Loucy (cell line): Measurements from ENCODE around the gene CYP17A1.

Experiments
- H2AFZ ChIP-seq: fragments of 200-600 bp; sonication (generic); 2 replicates; pipeline ENCODE4 v1.6.0; 2016; ENCODE audit warnings: antibody characterized with exemption, mild to moderate bottlenecking, low read length, moderate library complexity
- H3F3A ChIP-seq: fragments of 200-600 bp; 2 replicates; pipeline ENCODE4 v1.6.0; 2016; ENCODE audit warnings: antibody characterized with exemption, low read depth, mild to moderate bottlenecking
- H3K27me3 ChIP-seq: fragments of 200-600 bp; sonication (generic); 2 replicates; pipeline ENCODE4 v1.6.1; 2014; ENCODE audit warnings: low read length, mild to moderate bottlenecking; ENCODE audit not compliant: insufficient read depth, poor library complexity, severe bottlenecking
- H3K36me3 ChIP-seq: fragments of 200-600 bp; sonication (generic); 2 replicates; pipeline ENCODE4 v1.6.1; 2016; ENCODE audit warnings: low read length; ENCODE audit not compliant: insufficient read depth
- H3K4me1 ChIP-seq: fragments of 200-600 bp; sonication (generic); 2 replicates; pipeline ENCODE4 v1.5.1; 2014; ENCODE audit warnings: low read length, mild to moderate bottlenecking; ENCODE audit not compliant: insufficient read depth, poor library complexity, severe bottlenecking
- H3K4me2 ChIP-seq: fragments of 200-600 bp; sonication (generic); 2 replicates; pipeline ENCODE4 v1.6.0; 2014; ENCODE audit warnings: antibody characterized with exemption, low read length, low read depth, mild to moderate bottlenecking; ENCODE audit not compliant: poor library complexity, severe bottlenecking
- H3K4me3 ChIP-seq: fragments of 200-600 bp; sonication (generic); 2 replicates; pipeline ENCODE4 v1.5.1; 2014; ENCODE audit warnings: low read length, mild to moderate bottlenecking, mixed read lengths; ENCODE audit not compliant: poor library complexity, severe bottlenecking
- H3K79me2 ChIP-seq: fragments of 200-600 bp; sonication (generic); 2 replicates; pipeline ENCODE4 v1.6.1; 2014; ENCODE audit warnings: low read length; ENCODE audit not compliant: insufficient read depth
- H3K9ac ChIP-seq: fragments of 200-600 bp; sonication (generic); 2 replicates; pipeline ENCODE4 v1.6.0; 2014; ENCODE audit warnings: mild to moderate bottlenecking, low read depth, low read length, moderate library complexity; ENCODE audit not compliant: poor library complexity, severe bottlenecking
- H3K9me2 ChIP-seq: fragments of 200-600 bp; sonication (generic); replicated peaks from 2 replicates; pipeline ENCODE4 v1.6.1; 2016; ENCODE audit warnings: low read depth, low read length, mixed read lengths
- H3K9me3 ChIP-seq: fragments of 200-600 bp; sonication (generic); 2 replicates; pipeline ENCODE4 v1.6.1; 2014; ENCODE audit warnings: mild to moderate bottlenecking, antibody characterized with exemption, low read length, low read depth; ENCODE audit not compliant: insufficient read depth
- H4K20me1 ChIP-seq: fragments of 200-600 bp; sonication (generic); 2 replicates; pipeline ENCODE4 v1.6.0; 2014; ENCODE audit warnings: antibody characterized with exemption, low read length, mild to moderate bottlenecking; ENCODE audit not compliant: insufficient read depth, poor library complexity, severe bottlenecking
- CTCF ChIP-seq: fragments of 200-600 bp; sonication (generic); conservative IDR thresholded peaks from 2 replicates; pipeline ENCODE4 v1.5.1; 2014; ENCODE audit warnings: mild to moderate bottlenecking, antibody characterized with exemption, low read length
- EZH2phosphoT487 ChIP-seq: fragments of 200-600 bp; IDR thresholded peaks from 2 replicates; pipeline ENCODE4 v1.6.1; 2018; ENCODE audit warnings: antibody characterized with exemption, mild to moderate bottlenecking, moderate library complexity, borderline replicate concordance

Gene CYP17A1

GRCh38 chr10:102869258-102870198, 32.3 kb upstream of the CYP17A1 start, which contains the start of gene AS3MT:
TSS of gene AS3MT (plus strand) at chr10:102869470. CDS start at chr10:102869593, 123 bp downstream.
- Histone ChIP-seq H3K79me2 (no peaks in the 10 kb centered on the region), H3K4me1 (no peaks in the 10 kb centered on the region), H3K36me3 (no peaks in the 10 kb centered on the region), H3K4me3 (peak within 1 kb of the TSS; percentile 40), H3F3A (no peaks in the 10 kb centered on the region), H3K9ac (no peak within 1 kb of the TSS), H3K9me2 (no peaks in the 10 kb centered on the region), H3K4me2 (peak within 1 kb of the TSS; percentile 46), H4K20me1 (no peaks in the 10 kb centered on the region), H2AFZ (no peak within 1 kb of the TSS), H3K27me3 (no peaks in the 10 kb centered on the region), H3K9me3 (no peaks in the 10 kb centered on the region)
- TF ChIP-seq EZH2phosphoT487 (no peak), CTCF (no peak)

GRCh38 chr10:102868911-102869257, 31.7 kb upstream of the CYP17A1 start:
- H2AFZ ChIP-seq, result no peak overlapping the region
- no peaks in the 10 kb centered on the region for H3K36me3 ChIP-seq
- no peaks in the 10 kb centered on the region for H3K4me1 ChIP-seq
- peak overlapping the region; percentile 46 for H3K4me2 ChIP-seq
- no peaks in the 10 kb centered on the region for H3K79me2 ChIP-seq
- H4K20me1 ChIP-seq, result no peaks in the 10 kb centered on the region
- TF ChIP-seq EZH2phosphoT487 (no peak), CTCF (no peak)
- H3K27me3 ChIP-seq, result no peaks in the 10 kb centered on the region
- no peaks in the 10 kb centered on the region for H3F3A ChIP-seq
- H3K9ac ChIP-seq, result no peak overlapping the region
- no peaks in the 10 kb centered on the region for H3K9me3 ChIP-seq
- no peaks in the 10 kb centered on the region for H3K9me2 ChIP-seq
- peak overlapping the region; percentile 40 for H3K4me3 ChIP-seq

- H3K9ac ChIP-seq, result no peak overlapping the region
- H3K79me2 ChIP-seq, result no peaks in the 10 kb centered on the region
- TF ChIP-seq CTCF (no peak), EZH2phosphoT487 (no peak)
- no peaks in the 10 kb centered on the region for H3K9me3 ChIP-seq
- H3K4me3 ChIP-seq, result no peak overlapping the region
- peaks cover 7% of the 10 kb centered on the region; the same call in 1 of the 2 replicates for H3K36me3 ChIP-seq
- no peak overlapping the region for H3K4me2 ChIP-seq
- H3K9me2 ChIP-seq, result no peaks in the 10 kb centered on the region
- H3K4me1 ChIP-seq, result no peaks in the 10 kb centered on the region
- H4K20me1 ChIP-seq, result no peaks in the 10 kb centered on the region
- no peaks in the 10 kb centered on the region for H3K27me3 ChIP-seq
- no peak overlapping the region for H2AFZ ChIP-seq
- H3F3A ChIP-seq, result no peaks in the 10 kb centered on the region
Observed at GRCh38 chr10:102865620-102866019, 28.4 kb upstream of the CYP17A1 start.
